ENCODE data around the gene ZNF865. TPM values are rescaled to one million over a fixed set of nuclear protein-coding genes. Genes with fewer than 3 reads are reported as not detected.

ZNF865 gene
- total and polyA plus RNA-seq, 2 of the 4 experiments (the other 2 are of a cell fraction): under 0.01 to 4.6 TPM

- Histone ChIP-seq H4K91ac (ENCODE audit: insufficient read depth, low read depth, low read length) (no peak overlapping the region), H3K27ac (ENCODE audit: insufficient read depth, low read length) (no peak overlapping the region), H2BK20ac (ENCODE audit: low read depth, low read length) (no peak overlapping the region), H3K4me3 (ENCODE audit: insufficient read depth, low read depth, low read length) (no peak overlapping the region), H3K9me1 (ENCODE audit: insufficient read depth, low read length) (no peaks in the 10 kb centered on the region), H3K18ac (ENCODE audit: low read depth, low read length) (no peak overlapping the region), H2BK15ac (ENCODE audit: low read depth, low read length) (no peak overlapping the region), H3K4me1 (ENCODE audit: control insufficient read depth, insufficient read depth, low read length) (peaks cover 14% of the 10 kb centered on the region), H4K20me1 (ENCODE audit: insufficient read depth, low read length) (no peaks in the 10 kb centered on the region), H3K4me2 (ENCODE audit: low read depth, low read length) (no peak overlapping the region), H3K23ac (ENCODE audit: low read depth, low read length) (no peak overlapping the region), H3K27me3 (ENCODE audit: control insufficient read depth, insufficient read depth, low read length) (no peaks in the 10 kb centered on the region), H3K14ac (replicated peaks; ENCODE audit: low read depth, low read length) (no peak overlapping the region), H3K56ac (ENCODE audit: extremely low read depth, insufficient read depth, low read length) (no peak overlapping the region), H4K8ac (ENCODE audit: low read depth in 2 of 2, low read length in 2 of 2) (no peak overlapping the region), H3K9ac (ENCODE audit: low read depth, low read length) (no peak overlapping the region), H3K36me3 (ENCODE audit: control insufficient read depth, insufficient read depth, low read length) (peaks cover 14% of the 10 kb centered on the region), H2BK120ac (ENCODE audit: low read depth, low read length) (no peak overlapping the region), H3K9me3 (ENCODE audit: control insufficient read depth, insufficient read depth, low read length) (no peaks in the 10 kb centered on the region), H2AK9ac (replicated peaks; ENCODE audit: low read depth, low read length, poor library complexity) (peak overlapping the region; percentile 61), H3K79me1 (ENCODE audit: low read depth in 1 of 2, low read length in 2 of 2) (peaks cover 27 to 68% of the 10 kb centered on the region in 2 experiments), H2AK5ac (ENCODE audit: low read depth, low read length) (no peak overlapping the region), H2BK5ac (ENCODE audit: low read depth, low read length, poor library complexity, severe bottlenecking) (no peak overlapping the region), H2AFZ (replicated peaks; ENCODE audit: low read length, poor library complexity) (no peak overlapping the region), H3K4ac (ENCODE audit: low read depth, low read length) (no peak overlapping the region), H4K5ac (ENCODE audit: low read depth, low read length) (no peak overlapping the region)
- POLR2A ChIA-PET (ENCODE audit: unreplicated experiment): interaction anchor here (0.6 kb wide), 1 partner anchor 32 kb away, joined by 3 read pairs; no protein-coding TSS in a partner anchor
- TF ChIP-seq MAFK (IDR thresholded peaks at IDR 0.05; ENCODE audit: low read depth, low read length) (no peak), CTCF (conservative IDR thresholded peaks at IDR 0.05; ENCODE audit: low read depth, low read length) (no peak), USF2 (IDR thresholded peaks at IDR 0.05; ENCODE audit: low read depth, low read length) (no peak), POLR2A (IDR thresholded peaks at IDR 0.05; ENCODE audit: low read depth, low read length) (no peak), NFE2L2 (IDR thresholded peaks at IDR 0.05; ENCODE audit: low read depth, low read length) (no peak), BHLHE40 (IDR thresholded peaks at IDR 0.05; ENCODE audit: low read depth, low read length) (no peak), RAD21 (IDR thresholded peaks at IDR 0.05; ENCODE audit: low read length) (no peak), FOS (IDR thresholded peaks at IDR 0.05; ENCODE audit: low read depth, low read length) (no peak), CEBPB (IDR thresholded peaks at IDR 0.05; ENCODE audit: low read depth, low read length) (no peak), SMC3 (IDR thresholded peaks at IDR 0.05; ENCODE audit: low read depth, low read length) (no peak)
- CTCF ChIA-PET: no interaction called here
- intact Hi-C loops (cut with micrococcal nuclease) (no loop called here), dilution Hi-C loops (cut with HindIII; ENCODE audit: low sequenced_read_pairs, unreplicated experiment) (no loop called here), in situ Hi-C loops (cut with MboI; ENCODE audit: low sequenced_read_pairs) (loop anchor here (25.0 kb wide), 2 partner anchors 358 to 533 kb away; partner anchors contain the start of genes BRSK1, HSPBP1 and PPP1R12C)
- WGBS, 2 experiments (ENCODE audit: extremely low coverage in 2 of 2, insufficient read length in 1 of 2): no CpG with 5 or more reads among the region's 5 CpGs
- ATAC-seq (ENCODE audit: low read depth): no peak
- DNase-seq: no peak
- no TSS peak for BruUV-seq (replicated peaks)
Observed at GRCh38 chr19:55645512-55645881, 40.0 kb downstream of the ZNF865 start.

All from IMR-90 (cell line).